ENCODE data around the gene METTL18. TPM values are rescaled to one million over a fixed set of nuclear protein-coding genes. Genes with fewer than 3 reads are reported as not detected.

The METTL18 gene
- total and polyA plus RNA-seq, 12 donors, result 2.2 to 6.6 (median 5.6) TPM

GRCh38 chr1:169765580-169766331, 29.0 kb downstream of the METTL18 start:
- H3K9me3 ChIP-seq, result no peaks in the 10 kb centered on the region
- intact Hi-C loops (cut with DNase I), result no loop called here
- H3K4me1 ChIP-seq, result peaks cover 0 to 3% (median 0%) of the 10 kb centered on the region in 9 donors
- H3K27ac ChIP-seq, result no peak overlapping the region
- WGBS, 2 donors, result 87 to 88% methylated on average over 7 of the region's 7 CpGs
- ATAC-seq, result no peak
- no peak for DNase-seq
- peaks cover 0 to 18% (median 3%) of the 10 kb centered on the region in 7 donors for H3K27me3 ChIP-seq
- no peaks in the 10 kb centered on the region for H3K36me3 ChIP-seq
- H3K4me3 ChIP-seq, result no peak overlapping the region
- no peak for TF ChIP-seq CTCF (IDR thresholded peaks at IDR 0.05)

- peaks cover 0 to 3% (median 0%) of the 10 kb centered on the region in 9 donors for H3K4me1 ChIP-seq
- H3K9me3 ChIP-seq, result no peaks in the 10 kb centered on the region
- peaks cover 0 to 18% (median 3%) of the 10 kb centered on the region in 7 donors for H3K27me3 ChIP-seq
- no peak for DNase-seq
- intact Hi-C loops (cut with DNase I), result no loop called here
- WGBS, 2 donors, result 60 to 78% methylated on average over 1 of the region's 1 CpG
- no peaks in the 10 kb centered on the region for H3K36me3 ChIP-seq
- no peak for TF ChIP-seq CTCF (IDR thresholded peaks at IDR 0.05)
- no peak overlapping the region for H3K27ac ChIP-seq
- no peak for ATAC-seq
- no peak overlapping the region for H3K4me3 ChIP-seq
Measured at GRCh38 chr1:169764919-169765318, 29.8 kb downstream of the METTL18 start.

GRCh38 chr1:169762699-169763098, 32.0 kb downstream of the METTL18 start:
- TF ChIP-seq CTCF (IDR thresholded peaks at IDR 0.05), result no peak
- H3K4me1 ChIP-seq, result peaks cover 0 to 3% (median 0%) of the 10 kb centered on the region in 9 donors
- H3K27me3 ChIP-seq, result peaks cover 0 to 18% (median 0%) of the 10 kb centered on the region in 7 donors
- DNase-seq, result no peak
- ATAC-seq, result no peak
- no peaks in the 10 kb centered on the region for H3K9me3 ChIP-seq
- H3K27ac ChIP-seq, result no peak overlapping the region
- no peak overlapping the region for H3K4me3 ChIP-seq
- 95 to 100% methylated on average over 1 of the region's 1 CpG for WGBS, 2 donors
- intact Hi-C loops (cut with DNase I), result no loop called here
- H3K36me3 ChIP-seq, result no peaks in the 10 kb centered on the region

- intact Hi-C loops (cut with DNase I), result no loop called here
- Histone ChIP-seq H3K4me3 (no peak overlapping the region), H3K36me3 (no peaks in the 10 kb centered on the region), H3K27me3 (peaks cover 0 to 10% (median 0%) of the 10 kb centered on the region in 7 donors), H3K27ac (no peak overlapping the region), H3K9me3 (no peaks in the 10 kb centered on the region), H3K4me1 (peaks cover 0 to 3% (median 0%) of the 10 kb centered on the region in 9 donors)
- WGBS, 2 donors, result 85 to 87% methylated on average over 3 of the region's 3 CpGs
- DNase-seq (no peak), ATAC-seq (no peak)
- TF ChIP-seq CTCF (IDR thresholded peaks at IDR 0.05), result no peak
Measured at GRCh38 chr1:169759038-169759437, 35.7 kb downstream of the METTL18 start.
